ENCODE data around the gene EPB41L1.

GRCh38 chr20:36120991-36121390 lies 33.5 kb upstream of the EPB41L1 start:
- TF ChIP-seq, protein P1, sequence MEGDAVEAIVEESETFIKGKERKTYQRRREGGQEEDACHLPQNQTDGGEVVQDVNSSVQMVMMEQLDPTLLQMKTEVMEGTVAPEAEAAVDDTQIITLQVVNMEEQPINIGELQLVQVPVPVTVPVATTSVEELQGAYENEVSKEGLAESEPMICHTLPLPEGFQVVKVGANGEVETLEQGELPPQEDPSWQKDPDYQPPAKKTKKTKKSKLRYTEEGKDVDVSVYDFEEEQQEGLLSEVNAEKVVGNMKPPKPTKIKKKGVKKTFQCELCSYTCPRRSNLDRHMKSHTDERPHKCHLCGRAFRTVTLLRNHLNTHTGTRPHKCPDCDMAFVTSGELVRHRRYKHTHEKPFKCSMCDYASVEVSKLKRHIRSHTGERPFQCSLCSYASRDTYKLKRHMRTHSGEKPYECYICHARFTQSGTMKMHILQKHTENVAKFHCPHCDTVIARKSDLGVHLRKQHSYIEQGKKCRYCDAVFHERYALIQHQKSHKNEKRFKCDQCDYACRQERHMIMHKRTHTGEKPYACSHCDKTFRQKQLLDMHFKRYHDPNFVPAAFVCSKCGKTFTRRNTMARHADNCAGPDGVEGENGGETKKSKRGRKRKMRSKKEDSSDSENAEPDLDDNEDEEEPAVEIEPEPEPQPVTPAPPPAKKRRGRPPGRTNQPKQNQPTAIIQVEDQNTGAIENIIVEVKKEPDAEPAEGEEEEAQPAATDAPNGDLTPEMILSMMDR (IDR thresholded peaks at IDR 0.05; ENCODE audit: low read depth, low read length) = no peak
- TF ChIP-seq EZH2phosphoT487 (IDR thresholded peaks at IDR 0.05; ENCODE audit: low read depth) = no peak

Measured in OCI-LY3 (cell line).